ENCODE measurements around the gene AATK. TPM values are rescaled to one million over a fixed set of nuclear protein-coding genes. Genes with fewer than 3 reads are reported as not detected.

Gene AATK
- total and polyA plus RNA-seq, 2 of the 13 experiments (the other 11 are each of a cell fraction or from before 2014, with no cell fraction given), result 2.9 to 8.4 TPM

DNA sequence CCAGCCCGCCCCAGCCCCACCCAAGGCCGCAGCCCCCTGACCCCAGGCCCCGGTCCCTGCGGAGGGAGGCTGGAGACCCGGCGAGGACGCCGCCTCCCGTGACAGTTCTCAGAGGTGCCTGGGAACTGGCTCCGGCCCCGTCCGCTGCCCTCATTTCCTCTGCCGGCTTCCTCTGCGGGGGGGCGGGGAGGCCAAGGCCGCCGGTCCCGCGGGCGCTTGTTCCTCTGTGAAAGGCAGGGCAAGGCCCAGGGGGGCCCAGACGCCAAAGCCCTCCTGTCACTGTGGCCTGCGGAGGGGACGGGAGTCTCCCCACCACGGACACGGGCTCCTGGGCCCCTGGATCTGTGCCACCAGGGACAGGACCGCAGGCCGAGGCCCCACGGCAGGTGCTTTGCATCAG lies 5.7 kb downstream of the AATK start:
- no peak overlapping the region for H3K9ac ChIP-seq (ENCODE audit: insufficient read depth, low read depth, low read length)
- H4K20me1 ChIP-seq (ENCODE audit: insufficient read depth, low read length), result no peaks in the 10 kb centered on the region
- H3K79me2 ChIP-seq (ENCODE audit: insufficient read depth, low read length), result no peaks in the 10 kb centered on the region
- no peak overlapping the region for H3K4me3 ChIP-seq (replicated peaks in 1 of 3; ENCODE audit: insufficient read depth in 1 of 3, low read depth in 2 of 3, low read length in 3 of 3)
- H3K9me3 ChIP-seq (ENCODE audit: low read length), result no peaks in the 10 kb centered on the region
- no peak for FAIRE-seq
- intact Hi-C loops (cut with micrococcal nuclease; ENCODE audit: unreplicated experiment) (no loop called here), in situ Hi-C loops (cut with HindIII; ENCODE audit: extremely low pct_ligation_motif_present, low pct_unique_long_range_greater_than_20kb) (no loop called here)
- WGBS (ENCODE audit: low lambda C conversion rate), result 61% methylated on average over 19 of the region's 28 CpGs
- H3K27ac ChIP-seq (ENCODE audit: extremely low read length, insufficient read depth, low read length), result no peak overlapping the region
- BruUV-seq (replicated peaks), result no TSS peak
- DNase-seq (ENCODE audit: low spot score), result no peak
- H2AFZ ChIP-seq (ENCODE audit: low read length), result no peak overlapping the region
- no peaks in the 10 kb centered on the region for H3K36me3 ChIP-seq (replicated peaks in 1 of 2; ENCODE audit: control insufficient read depth in 1 of 2, insufficient read depth in 2 of 2, low read length in 2 of 2)
- ChIA-PET CTCF (ENCODE audit: low intra/inter-chr PET ratio, low total read pairs) (no interaction called here), POLR2A (interaction anchor here (1.4 kb wide), 1 partner anchor 63 kb away, joined by 3 read pairs; no protein-coding TSS in a partner anchor)
- no peaks in the 10 kb centered on the region for H3K27me3 ChIP-seq (ENCODE audit: control insufficient read depth in 1 of 2, insufficient read depth in 2 of 2, low read length in 2 of 2)
- H3K4me1 ChIP-seq (ENCODE audit: insufficient read depth, low read length), result peaks cover 20% of the 10 kb centered on the region
- TF ChIP-seq ZNF382 (CRISPR knock-in tag; IDR thresholded peaks at IDR 0.05; ENCODE audit: borderline replicate concordance), result no peak
- no peak for TF ChIP-seq SAP130 (CRISPR knock-in tag; IDR thresholded peaks at IDR 0.05; ENCODE audit: low read depth)
- no peak for TF ChIP-seq GATAD1 (CRISPR knock-in tag; IDR thresholded peaks at IDR 0.05)
- no peak for TF ChIP-seq CAMTA2 (CRISPR knock-in tag; IDR thresholded peaks at IDR 0.05; ENCODE audit: borderline replicate concordance)
- 0 out of 2 replicates have a peak, but pooled peaks have one; percentile 19 for TF ChIP-seq RBFOX2 (IDR thresholded peaks at IDR 0.05; ENCODE audit: low read depth, low read length)
- TF ChIP-seq SMAD9 (CRISPR knock-in tag; IDR thresholded peaks at IDR 0.05), result no peak
- TF ChIP-seq AHR (CRISPR knock-in tag; IDR thresholded peaks at IDR 0.05), result no peak
- no peak for TF ChIP-seq FOXM1 (CRISPR knock-in tag; IDR thresholded peaks at IDR 0.05)
- no peak for TF ChIP-seq ZNF547 (CRISPR knock-in tag; IDR thresholded peaks at IDR 0.05)
- no peak for TF ChIP-seq ZNF605 (CRISPR knock-in tag; IDR thresholded peaks at IDR 0.05)
- TF ChIP-seq ZSCAN30 (CRISPR knock-in tag; IDR thresholded peaks at IDR 0.05), result no peak
- no peak for TF ChIP-seq ZNF569 (CRISPR knock-in tag; IDR thresholded peaks at IDR 0.05; ENCODE audit: borderline replicate concordance)
- TF ChIP-seq ZBTB8A (CRISPR knock-in tag; IDR thresholded peaks at IDR 0.05; ENCODE audit: borderline replicate concordance, low read depth), result no peak
- TF ChIP-seq TCF7L2 (IDR thresholded peaks at IDR 0.05; ENCODE audit: low read depth, low read length), result no peak
- no peak for TF ChIP-seq ZBTB21 (CRISPR knock-in tag; IDR thresholded peaks at IDR 0.05)
- no peak for TF ChIP-seq CEBPB (IDR thresholded peaks at IDR 0.05; ENCODE audit: borderline replicate concordance, low read depth, low read length)
- TF ChIP-seq, protein P1, sequence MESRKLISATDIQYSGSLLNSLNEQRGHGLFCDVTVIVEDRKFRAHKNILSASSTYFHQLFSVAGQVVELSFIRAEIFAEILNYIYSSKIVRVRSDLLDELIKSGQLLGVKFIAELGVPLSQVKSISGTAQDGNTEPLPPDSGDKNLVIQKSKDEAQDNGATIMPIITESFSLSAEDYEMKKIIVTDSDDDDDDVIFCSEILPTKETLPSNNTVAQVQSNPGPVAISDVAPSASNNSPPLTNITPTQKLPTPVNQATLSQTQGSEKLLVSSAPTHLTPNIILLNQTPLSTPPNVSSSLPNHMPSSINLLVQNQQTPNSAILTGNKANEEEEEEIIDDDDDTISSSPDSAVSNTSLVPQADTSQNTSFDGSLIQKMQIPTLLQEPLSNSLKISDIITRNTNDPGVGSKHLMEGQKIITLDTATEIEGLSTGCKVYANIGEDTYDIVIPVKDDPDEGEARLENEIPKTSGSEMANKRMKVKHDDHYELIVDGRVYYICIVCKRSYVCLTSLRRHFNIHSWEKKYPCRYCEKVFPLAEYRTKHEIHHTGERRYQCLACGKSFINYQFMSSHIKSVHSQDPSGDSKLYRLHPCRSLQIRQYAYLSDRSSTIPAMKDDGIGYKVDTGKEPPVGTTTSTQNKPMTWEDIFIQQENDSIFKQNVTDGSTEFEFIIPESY (CRISPR knock-in tag; IDR thresholded peaks at IDR 0.05), result 0 out of 2 replicates have a peak, but pooled peaks have one; percentile 16
- no peak for TF ChIP-seq SMAD3 (CRISPR knock-in tag; IDR thresholded peaks at IDR 0.05)
- no peak for TF ChIP-seq ZNF790 (CRISPR knock-in tag; IDR thresholded peaks at IDR 0.05; ENCODE audit: borderline replicate concordance)
- no peak for TF ChIP-seq ZNF335 (CRISPR knock-in tag; IDR thresholded peaks at IDR 0.05)
- no peak for TF ChIP-seq THYN1 (CRISPR knock-in tag; IDR thresholded peaks at IDR 0.05; ENCODE audit: borderline replicate concordance, low read depth)
- 0 out of 2 replicates have a peak, but pooled peaks have one; percentile 16 for TF ChIP-seq TBX2 (CRISPR knock-in tag; IDR thresholded peaks at IDR 0.05; ENCODE audit: borderline replicate concordance)
- TF ChIP-seq ZNF776 (CRISPR knock-in tag; IDR thresholded peaks at IDR 0.05), result 0 out of 2 replicates have a peak, but pooled peaks have one; percentile 28
- no peak for TF ChIP-seq SMYD3 (CRISPR knock-in tag; IDR thresholded peaks at IDR 0.05)
- no peak overlapping the region for H3K4me2 ChIP-seq (ENCODE audit: low read depth, low read length)
- no peak for ATAC-seq

Measured in HepG2 (cell line).